ENCODE measurements around the gene DNAJC12. TPM values are rescaled to one million over a fixed set of nuclear protein-coding genes. Genes with fewer than 3 reads are reported as not detected.

The DNAJC12 gene
- total and polyA plus RNA-seq, 10 donors = 0.43 to 2.0 (median 0.74) TPM; not detected in 1

DNA sequence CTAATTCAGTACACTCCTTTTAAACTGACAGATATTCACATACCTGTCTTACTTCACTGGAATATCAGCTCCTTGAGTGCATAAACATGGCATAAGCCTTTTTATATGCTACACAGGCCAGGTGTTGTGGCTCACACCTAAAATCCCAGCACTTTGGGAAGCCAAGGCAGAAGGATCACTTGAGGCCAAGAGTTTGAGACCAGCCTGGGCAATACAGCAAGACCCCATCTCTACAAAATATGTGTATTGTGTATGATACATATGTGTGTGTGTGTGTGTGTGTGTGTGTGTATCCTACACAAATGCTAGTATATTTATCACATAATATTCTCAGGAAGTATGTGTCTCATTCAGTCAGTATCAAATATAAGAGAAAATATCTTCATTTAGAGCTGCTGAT is 45.3 kb downstream of the DNAJC12 start:
- Histone ChIP-seq H3K27ac (no peak overlapping the region), H3K9me3 (no peaks in the 10 kb centered on the region), H3K4me3 (no peak overlapping the region), H3K4me1 (peaks cover 0 to 15% (median 0%) of the 10 kb centered on the region in 6 donors), H3K27me3 (replicated peaks in 1 of 7) (no peaks in the 10 kb centered on the region), H3K36me3 (no peaks in the 10 kb centered on the region)
- intact Hi-C loops (cut with DNase I; ENCODE audit: low total_unique reads) = no loop called here
- TF ChIP-seq, protein P1, sequence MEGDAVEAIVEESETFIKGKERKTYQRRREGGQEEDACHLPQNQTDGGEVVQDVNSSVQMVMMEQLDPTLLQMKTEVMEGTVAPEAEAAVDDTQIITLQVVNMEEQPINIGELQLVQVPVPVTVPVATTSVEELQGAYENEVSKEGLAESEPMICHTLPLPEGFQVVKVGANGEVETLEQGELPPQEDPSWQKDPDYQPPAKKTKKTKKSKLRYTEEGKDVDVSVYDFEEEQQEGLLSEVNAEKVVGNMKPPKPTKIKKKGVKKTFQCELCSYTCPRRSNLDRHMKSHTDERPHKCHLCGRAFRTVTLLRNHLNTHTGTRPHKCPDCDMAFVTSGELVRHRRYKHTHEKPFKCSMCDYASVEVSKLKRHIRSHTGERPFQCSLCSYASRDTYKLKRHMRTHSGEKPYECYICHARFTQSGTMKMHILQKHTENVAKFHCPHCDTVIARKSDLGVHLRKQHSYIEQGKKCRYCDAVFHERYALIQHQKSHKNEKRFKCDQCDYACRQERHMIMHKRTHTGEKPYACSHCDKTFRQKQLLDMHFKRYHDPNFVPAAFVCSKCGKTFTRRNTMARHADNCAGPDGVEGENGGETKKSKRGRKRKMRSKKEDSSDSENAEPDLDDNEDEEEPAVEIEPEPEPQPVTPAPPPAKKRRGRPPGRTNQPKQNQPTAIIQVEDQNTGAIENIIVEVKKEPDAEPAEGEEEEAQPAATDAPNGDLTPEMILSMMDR (IDR thresholded peaks at IDR 0.05 in 8 of 11, conservative IDR thresholded peaks at IDR 0.05 in 3 of 11) = no peak
- TF ChIP-seq POLR2A (IDR thresholded peaks at IDR 0.05) = no peak
- TF ChIP-seq POLR2AphosphoS5 (IDR thresholded peaks at IDR 0.05) = no peak
- no peak for DNase-seq

DNA sequence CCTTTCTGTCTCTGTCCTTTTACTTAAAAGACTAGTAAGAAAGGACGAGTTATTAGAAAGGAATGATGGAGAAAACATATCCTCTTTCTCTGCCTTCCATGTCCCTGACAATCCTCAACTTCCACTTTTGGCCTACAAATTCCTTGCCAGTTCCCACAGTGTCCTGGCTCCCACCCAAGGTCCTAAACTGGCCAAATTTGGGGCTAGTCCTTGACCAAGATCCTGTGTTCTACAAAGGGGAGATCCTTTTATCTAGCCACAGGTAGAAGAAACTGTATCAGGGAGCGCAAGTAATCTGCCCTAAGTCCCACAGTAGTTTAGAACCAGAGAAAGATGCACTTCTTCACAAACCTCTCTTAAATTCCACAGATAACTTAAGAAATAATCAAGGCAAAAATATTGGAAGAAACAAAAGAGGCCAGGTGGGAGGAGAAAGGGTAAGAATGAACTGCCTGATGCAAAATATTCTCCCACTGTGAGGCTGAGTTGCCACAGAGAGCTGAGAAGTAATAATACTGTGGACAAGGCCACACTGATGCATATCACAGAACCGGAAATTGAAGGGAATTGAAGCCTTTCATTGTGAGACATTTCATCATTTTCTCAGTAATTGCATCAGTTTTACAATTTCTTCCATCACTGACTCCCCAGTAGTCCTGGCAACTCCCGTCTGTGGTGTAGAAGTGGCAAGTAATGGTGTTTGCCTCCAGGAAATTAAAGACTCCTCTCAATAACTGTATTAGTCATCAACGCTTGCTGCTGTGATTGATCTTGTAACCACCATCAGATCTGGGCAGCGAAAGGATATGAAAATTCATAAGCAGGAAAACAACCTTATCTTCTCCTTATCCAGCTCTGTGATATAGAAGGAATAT is 47.2 kb downstream of the DNAJC12 start:
- Histone ChIP-seq H3K27me3 (replicated peaks in 1 of 7) (no peaks in the 10 kb centered on the region), H3K4me3 (no peak overlapping the region), H3K9me3 (no peaks in the 10 kb centered on the region), H3K36me3 (no peaks in the 10 kb centered on the region), H3K27ac (no peak overlapping the region), H3K4me1 (peaks cover 0 to 15% (median 0%) of the 10 kb centered on the region in 6 donors)
- DNase-seq = no peak
- intact Hi-C loops (cut with DNase I; ENCODE audit: low total_unique reads) = no loop called here
- TF ChIP-seq POLR2AphosphoS5 (IDR thresholded peaks at IDR 0.05) = no peak
- 51 to 75% (median 62%) methylated on average over 6 of the region's 6 CpGs for WGBS, 5 donors

DNA sequence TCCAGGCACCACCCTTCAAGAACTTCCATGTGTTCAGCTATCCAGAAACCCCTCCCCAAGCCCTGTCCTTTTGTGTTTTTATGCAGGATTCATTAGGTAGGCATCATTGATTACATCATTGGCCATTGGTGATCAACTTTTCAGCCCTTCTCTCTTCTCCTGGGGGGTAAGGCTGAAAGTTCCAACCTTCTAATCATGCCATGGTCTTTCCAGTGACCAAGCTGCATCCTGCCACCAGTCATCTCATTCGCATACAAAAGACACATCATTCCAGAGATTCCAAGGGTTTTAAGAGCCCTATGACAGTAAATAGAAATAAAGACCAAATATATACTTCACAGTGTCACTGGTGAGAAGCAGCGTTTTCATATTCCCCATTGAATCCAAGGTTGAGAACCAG is 48.2 kb downstream of the DNAJC12 start:
- no peaks in the 10 kb centered on the region for H3K27me3 ChIP-seq (replicated peaks in 1 of 7)
- intact Hi-C loops (cut with DNase I; ENCODE audit: low total_unique reads) = no loop called here
- 71 to 93% (median 84%) methylated on average over 2 of the region's 2 CpGs for WGBS, 5 donors
- no peak overlapping the region for H3K27ac ChIP-seq
- no peak overlapping the region for H3K4me3 ChIP-seq
- no peak for DNase-seq
- TF ChIP-seq POLR2A (IDR thresholded peaks at IDR 0.05) (no peak), POLR2AphosphoS5 (IDR thresholded peaks at IDR 0.05) (no peak)
- TF ChIP-seq, protein P1 (IDR thresholded peaks at IDR 0.05 in 8 of 11, conservative IDR thresholded peaks at IDR 0.05 in 3 of 11) = no peak
- H3K9me3 ChIP-seq = no peaks in the 10 kb centered on the region
- no peaks in the 10 kb centered on the region for H3K36me3 ChIP-seq
- H3K4me1 ChIP-seq = peaks cover 0 to 16% (median 1%) of the 10 kb centered on the region in 6 donors

DNA sequence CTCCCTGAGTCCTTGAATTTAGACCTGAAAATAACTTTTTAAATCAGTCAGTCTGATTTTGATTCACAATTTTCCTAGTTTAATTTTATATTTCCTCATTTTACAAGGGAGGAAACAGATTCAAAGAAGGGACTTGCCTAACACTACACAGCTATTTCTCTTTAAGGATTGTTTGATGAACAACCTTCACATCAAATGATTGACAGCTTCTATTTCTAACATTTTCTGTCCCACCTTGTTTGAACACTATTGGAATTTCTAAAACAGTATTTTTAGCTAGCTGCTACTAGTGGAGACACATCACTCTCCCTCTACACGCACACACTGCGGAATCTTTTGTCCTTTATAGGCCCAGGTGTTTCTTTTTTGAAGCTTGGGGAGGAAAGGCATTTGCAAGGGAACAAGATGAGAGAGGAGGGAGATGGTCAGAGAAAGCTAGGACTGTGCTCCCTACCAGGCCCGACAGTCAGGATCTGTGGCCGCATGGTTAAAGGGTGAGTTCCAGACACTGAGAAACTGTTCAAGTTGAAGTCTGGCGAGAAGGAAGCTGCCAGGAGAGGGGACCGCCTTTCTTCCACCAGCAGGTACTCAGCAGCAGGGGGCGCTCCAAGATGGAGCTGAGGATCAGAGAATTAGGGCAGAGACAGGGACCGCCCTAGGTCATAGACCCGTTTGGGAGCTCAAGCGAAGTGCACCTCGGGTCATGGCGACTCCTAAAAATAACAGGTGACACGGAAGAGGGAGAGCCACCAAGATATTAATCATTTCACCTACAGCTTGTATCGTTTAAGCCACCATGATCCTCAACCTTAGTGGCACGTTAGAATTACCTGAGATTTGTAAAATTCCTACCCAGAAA is 49.7 kb downstream of the DNAJC12 start:
- DNase-seq = peak; percentile 88
- Histone ChIP-seq H3K36me3 (no peaks in the 10 kb centered on the region), H3K27ac (no peak overlapping the region), H3K27me3 (replicated peaks in 1 of 7) (no peaks in the 10 kb centered on the region), H3K4me3 (no peak overlapping the region), H3K4me1 (peaks cover 0 to 31% (median 12%) of the 10 kb centered on the region in 6 donors), H3K9me3 (no peaks in the 10 kb centered on the region)
- 33 to 38% (median 35%) methylated on average over 15 of the region's 15 CpGs for WGBS, 5 donors
- intact Hi-C loops (cut with DNase I; ENCODE audit: low total_unique reads) = no loop called here
- no peak for TF ChIP-seq POLR2AphosphoS5 (IDR thresholded peaks at IDR 0.05)
- TF ChIP-seq, protein P1 (IDR thresholded peaks at IDR 0.05 in 8 of 11, conservative IDR thresholded peaks at IDR 0.05 in 3 of 11) = peak; percentile 10 to 77 (median 65)

Measured in spleen (tissue), 11 donors.